Stimulated activated naive CD8-positive, alpha-beta T cell treated with anti-CD3 and anti-CD28 coated beads, Interleukin-15, amount 100 ng/mL, for 72 hours (primary cell): ENCODE results near the gene MCAM.
A peak's percentile ranks its signal among the peaks of the same experiment; 100 is the strongest.

ENCODE experiments used
- ATAC-seq: fragments of 150-1000 bp; cut with Tn5 transposase; 2 replicates; pipeline ENCODE4 v1.10.0; 2021; ENCODE audit warnings: mild to moderate bottlenecking, moderate library complexity
- DNase-seq, 2 donors: peaks; one replicate each; pipeline ENCODE4 v3.0.0; 2021 to 2022
- H3K27ac Mint-ChIP-seq, 2 donors: one replicate each; pipeline ENCODE4 v1.8.0; 2022; ENCODE audit warnings: mild to moderate bottlenecking in 2 of 2, mixed read lengths in 2 of 2, moderate library complexity in 2 of 2
- H3K27me3 Mint-ChIP-seq: one replicate; pipeline ENCODE4 v1.8.0; 2022; ENCODE audit warnings: mixed read lengths
- H3K4me1 Mint-ChIP-seq: one replicate; pipeline ENCODE4 v1.8.0; 2022; ENCODE audit warnings: mild to moderate bottlenecking, mixed read lengths
- H3K4me3 Mint-ChIP-seq, 2 donors: one replicate each; pipeline ENCODE4 v1.8.0; 2022; ENCODE audit warnings: mild to moderate bottlenecking in 2 of 2, mixed read lengths in 2 of 2, moderate library complexity in 1 of 2
- H3K9me3 Mint-ChIP-seq, 2 donors: one replicate each; pipeline ENCODE4 v1.8.0; 2022; ENCODE audit warnings: mixed read lengths in 2 of 2

Gene MCAM

GRCh38 chr11:119282495-119282894 lies 34.4 kb downstream of the MCAM start:
- DNase-seq (no peak), ATAC-seq (no peak)
- H3K9me3 Mint-ChIP-seq: no peaks in the 10 kb centered on the region
- H3K4me1 Mint-ChIP-seq: peaks cover 34% of the 10 kb centered on the region
- no peak overlapping the region for H3K27ac Mint-ChIP-seq
- no peaks in the 10 kb centered on the region for H3K27me3 Mint-ChIP-seq
- H3K4me3 Mint-ChIP-seq: no peak overlapping the region

- Mint-ChIP-seq H3K9me3 (no peaks in the 10 kb centered on the region), H3K27ac (no peak overlapping the region), H3K4me3 (no peak overlapping the region), H3K27me3 (no peaks in the 10 kb centered on the region), H3K4me1 (peaks cover 18% of the 10 kb centered on the region)
- ATAC-seq (no peak), DNase-seq (no peak)
Observed at GRCh38 chr11:119277660-119278059, 39.3 kb downstream of the MCAM start.

GRCh38 chr11:119273721-119274120 lies 43.2 kb downstream of the MCAM start:
- ATAC-seq (no peak), DNase-seq (no peak)
- Mint-ChIP-seq H3K4me3 (no peak overlapping the region), H3K27me3 (no peaks in the 10 kb centered on the region), H3K9me3 (no peaks in the 10 kb centered on the region), H3K4me1 (peaks cover 6% of the 10 kb centered on the region), H3K27ac (no peak overlapping the region)

- Mint-ChIP-seq H3K27ac (peak overlapping the region in 1 of 2 donors; percentile 76), H3K9me3 (no peaks in the 10 kb centered on the region), H3K4me1 (peaks cover 32% of the 10 kb centered on the region), H3K27me3 (no peaks in the 10 kb centered on the region), H3K4me3 (peak overlapping the region; percentile 33 to 56)
- DNase-seq: no peak
- ATAC-seq: no peak
Observed at GRCh38 chr11:119267645-119268044, 49.3 kb downstream of the MCAM start.

GRCh38 chr11:119266517-119267255 lies 50.2 kb downstream of the MCAM start:
- H3K27me3 Mint-ChIP-seq: no peaks in the 10 kb centered on the region
- H3K27ac Mint-ChIP-seq: peak overlapping the region; percentile 6 to 82
- peak overlapping the region; percentile 56 to 73 for H3K4me3 Mint-ChIP-seq
- DNase-seq (no peak), ATAC-seq (peak; percentile 28)
- no peaks in the 10 kb centered on the region for H3K9me3 Mint-ChIP-seq
- peaks cover 27% of the 10 kb centered on the region for H3K4me1 Mint-ChIP-seq

- peak overlapping the region; percentile 56 to 73 for H3K4me3 Mint-ChIP-seq
- no peaks in the 10 kb centered on the region for H3K27me3 Mint-ChIP-seq
- DNase-seq (no peak), ATAC-seq (peak; percentile 68)
- peaks cover 27% of the 10 kb centered on the region for H3K4me1 Mint-ChIP-seq
- H3K27ac Mint-ChIP-seq: peak overlapping the region; percentile 54 to 82
- no peaks in the 10 kb centered on the region for H3K9me3 Mint-ChIP-seq
Observed at GRCh38 chr11:119266063-119266462, 50.9 kb downstream of the MCAM start.

- no peak overlapping the region for H3K4me3 Mint-ChIP-seq
- H3K9me3 Mint-ChIP-seq: no peaks in the 10 kb centered on the region
- DNase-seq: no peak
- no peaks in the 10 kb centered on the region for H3K27me3 Mint-ChIP-seq
- H3K4me1 Mint-ChIP-seq: peaks cover 33% of the 10 kb centered on the region
- no peak for ATAC-seq
- H3K27ac Mint-ChIP-seq: peak overlapping the region in 1 of 2 donors; percentile 45
Observed at GRCh38 chr11:119263352-119263940, 53.5 kb downstream of the MCAM start.

- Mint-ChIP-seq H3K27me3 (no peaks in the 10 kb centered on the region), H3K4me3 (no peak overlapping the region), H3K27ac (no peak overlapping the region), H3K4me1 (peaks cover 33% of the 10 kb centered on the region), H3K9me3 (no peaks in the 10 kb centered on the region)
- DNase-seq (no peak), ATAC-seq (peak; percentile 91)
Observed at GRCh38 chr11:119262668-119263351, 54.1 kb downstream of the MCAM start.

GRCh38 chr11:119258983-119259382 lies 57.9 kb downstream of the MCAM start:
- no peaks in the 10 kb centered on the region for H3K9me3 Mint-ChIP-seq
- H3K4me3 Mint-ChIP-seq: peak overlapping the region in 1 of 2 donors; percentile 38
- peaks cover 34% of the 10 kb centered on the region for H3K4me1 Mint-ChIP-seq
- DNase-seq: no peak
- no peaks in the 10 kb centered on the region for H3K27me3 Mint-ChIP-seq
- peak overlapping the region; percentile 27 to 30 for H3K27ac Mint-ChIP-seq
- no peak for ATAC-seq
